PFSK-1 (cell line): ENCODE results near the gene SLC6A6.

ENCODE experiments used
- FOXP2 ChIP-seq: optimal IDR thresholded peaks from 2 replicates; pipeline ENCODE3; 2011; ENCODE audit warnings: borderline replicate concordance, control low read depth, inconsistent platforms; ENCODE audit not compliant: insufficient read depth; ENCODE audit errors: extremely low read length, extremely low read depth
- POLR2AphosphoS5 ChIP-seq: IDR thresholded peaks from 2 replicates; pipeline ENCODE4 v1.6.1; 2012; ENCODE audit warnings: low read depth, mild to moderate bottlenecking, control low read depth, low read length, moderate library complexity
- SIN3A ChIP-seq: IDR thresholded peaks from 2 replicates; pipeline ENCODE4 v1.6.1; 2012; ENCODE audit warnings: mild to moderate bottlenecking, low read length, moderate library complexity, borderline replicate concordance; ENCODE audit not compliant: insufficient read depth
- TAF1 ChIP-seq: IDR thresholded peaks from 2 replicates; pipeline ENCODE4 v1.6.1; 2012; ENCODE audit warnings: low read length, control low read depth, borderline replicate concordance; ENCODE audit not compliant: insufficient read depth
- TF ChIP-seq, protein P1 (sequence below), 2 experiments: IDR thresholded peaks; 2 replicates each; pipeline versions ENCODE4 v1.6.1 to v1.8.0; 2011 to 2012; ENCODE audit warnings: low read depth in 2 of 2, low read length in 2 of 2, control low read depth in 1 of 2, inconsistent platforms in 1 of 2, mild to moderate bottlenecking in 1 of 2, moderate library complexity in 1 of 2; ENCODE audit not compliant: insufficient read depth in 1 of 2

SLC6A6 gene

GRCh38 chr3:14444380-14444779 is 42.0 kb downstream of the SLC6A6 start:
- TF ChIP-seq FOXP2 (no peak), POLR2AphosphoS5 (no peak), TAF1 (no peak), SIN3A (no peak)
- TF ChIP-seq, protein P1, sequence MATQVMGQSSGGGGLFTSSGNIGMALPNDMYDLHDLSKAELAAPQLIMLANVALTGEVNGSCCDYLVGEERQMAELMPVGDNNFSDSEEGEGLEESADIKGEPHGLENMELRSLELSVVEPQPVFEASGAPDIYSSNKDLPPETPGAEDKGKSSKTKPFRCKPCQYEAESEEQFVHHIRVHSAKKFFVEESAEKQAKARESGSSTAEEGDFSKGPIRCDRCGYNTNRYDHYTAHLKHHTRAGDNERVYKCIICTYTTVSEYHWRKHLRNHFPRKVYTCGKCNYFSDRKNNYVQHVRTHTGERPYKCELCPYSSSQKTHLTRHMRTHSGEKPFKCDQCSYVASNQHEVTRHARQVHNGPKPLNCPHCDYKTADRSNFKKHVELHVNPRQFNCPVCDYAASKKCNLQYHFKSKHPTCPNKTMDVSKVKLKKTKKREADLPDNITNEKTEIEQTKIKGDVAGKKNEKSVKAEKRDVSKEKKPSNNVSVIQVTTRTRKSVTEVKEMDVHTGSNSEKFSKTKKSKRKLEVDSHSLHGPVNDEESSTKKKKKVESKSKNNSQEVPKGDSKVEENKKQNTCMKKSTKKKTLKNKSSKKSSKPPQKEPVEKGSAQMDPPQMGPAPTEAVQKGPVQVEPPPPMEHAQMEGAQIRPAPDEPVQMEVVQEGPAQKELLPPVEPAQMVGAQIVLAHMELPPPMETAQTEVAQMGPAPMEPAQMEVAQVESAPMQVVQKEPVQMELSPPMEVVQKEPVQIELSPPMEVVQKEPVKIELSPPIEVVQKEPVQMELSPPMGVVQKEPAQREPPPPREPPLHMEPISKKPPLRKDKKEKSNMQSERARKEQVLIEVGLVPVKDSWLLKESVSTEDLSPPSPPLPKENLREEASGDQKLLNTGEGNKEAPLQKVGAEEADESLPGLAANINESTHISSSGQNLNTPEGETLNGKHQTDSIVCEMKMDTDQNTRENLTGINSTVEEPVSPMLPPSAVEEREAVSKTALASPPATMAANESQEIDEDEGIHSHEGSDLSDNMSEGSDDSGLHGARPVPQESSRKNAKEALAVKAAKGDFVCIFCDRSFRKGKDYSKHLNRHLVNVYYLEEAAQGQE (IDR thresholded peaks at IDR 0.05; ENCODE audit: insufficient read depth in 1 of 2, low read depth in 2 of 2, low read length in 2 of 2) = no peak

DNA sequence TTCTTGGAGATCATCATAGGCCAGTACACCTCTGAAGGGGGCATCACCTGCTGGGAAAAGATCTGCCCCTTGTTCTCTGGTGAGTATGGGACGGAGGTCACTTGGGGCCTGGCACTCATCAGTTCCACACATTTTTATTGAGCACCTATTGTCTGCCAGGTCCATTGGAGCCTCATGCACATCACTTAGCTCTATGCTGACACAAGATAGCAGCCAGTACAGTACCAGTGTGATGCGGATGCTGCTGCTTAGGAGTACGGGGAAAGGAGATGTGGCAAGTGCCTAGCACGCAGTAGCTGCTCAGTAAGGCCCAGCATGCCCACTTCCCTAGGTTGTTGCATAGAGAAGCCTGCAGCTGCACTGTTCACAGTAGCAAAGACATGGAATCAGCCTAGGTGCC is 43.4 kb downstream of the SLC6A6 start:
- no peak for TF ChIP-seq POLR2AphosphoS5
- TF ChIP-seq, protein P1 (IDR thresholded peaks at IDR 0.05; ENCODE audit: insufficient read depth in 1 of 2, low read depth in 2 of 2, low read length in 2 of 2) = no peak
- no peak for TF ChIP-seq TAF1
- no peak for TF ChIP-seq FOXP2
- TF ChIP-seq SIN3A = no peak

- TF ChIP-seq FOXP2 (no peak), SIN3A (no peak), TAF1 (no peak), POLR2AphosphoS5 (no peak)
- TF ChIP-seq, protein P1 (IDR thresholded peaks at IDR 0.05; ENCODE audit: insufficient read depth in 1 of 2, low read depth in 2 of 2, low read length in 2 of 2) = no peak
Observed at GRCh38 chr3:14446988-14447570, 44.7 kb downstream of the SLC6A6 start.

DNA sequence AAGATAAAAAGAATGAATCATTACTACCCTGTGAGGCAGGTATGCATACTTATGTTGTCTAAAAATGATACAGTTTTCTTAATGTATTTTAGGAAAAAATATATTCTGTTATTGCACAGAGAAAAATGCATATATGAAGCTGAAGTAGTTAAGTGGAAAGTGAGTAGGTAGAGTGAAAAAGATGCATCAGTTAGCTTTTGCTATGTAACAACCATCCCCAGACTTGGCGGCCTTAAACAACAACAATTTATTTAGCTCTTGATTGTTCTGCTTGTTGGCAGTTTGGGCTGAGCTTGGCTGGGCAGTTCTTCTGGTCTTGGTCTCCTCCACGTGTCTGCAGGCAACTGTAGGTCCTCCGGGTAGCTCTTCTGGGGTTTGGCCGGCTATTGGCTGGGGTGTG is 45.7 kb downstream of the SLC6A6 start:
- TF ChIP-seq SIN3A = no peak
- TF ChIP-seq TAF1 = no peak
- TF ChIP-seq, protein P1 (IDR thresholded peaks at IDR 0.05; ENCODE audit: insufficient read depth in 1 of 2, low read depth in 2 of 2, low read length in 2 of 2) = no peak
- TF ChIP-seq POLR2AphosphoS5 = no peak
- TF ChIP-seq FOXP2 = no peak
